Vagina (tissue), 2 donors: Measurements from ENCODE around the gene RAD23B.

ENCODE experiments used
- POLR2A ChIP-seq, 2 donors: fragments of 450-650 bp; IDR thresholded peaks; one replicate each; pipeline ENCODE4 v1.6.1; 2017; ENCODE audit warnings: antibody characterized with exemption in 2 of 2, mild to moderate bottlenecking in 2 of 2, moderate library complexity in 2 of 2
- POLR2AphosphoS5 ChIP-seq, 2 donors: sonication (generic); formaldehyde crosslinking; IDR thresholded peaks; one replicate each; pipeline ENCODE4 v1.9.0; 2017; ENCODE audit warnings: antibody characterized with exemption in 2 of 2, mild to moderate bottlenecking in 2 of 2, low read depth in 1 of 2; ENCODE audit not compliant: insufficient read depth in 1 of 2
- TF ChIP-seq, protein P1 (sequence below), 3 experiments: fragments of 450-650 bp in 2 of 3; fragments of 200-600 bp in 1 of 3; sonication (generic) in 1 of 3; IDR thresholded peaks; one replicate each; pipeline ENCODE4 v1.5.1; 2017 to 2019; ENCODE audit warnings: antibody characterized with exemption in 3 of 3, mild to moderate bottlenecking in 2 of 3, moderate library complexity in 2 of 3

DNA sequence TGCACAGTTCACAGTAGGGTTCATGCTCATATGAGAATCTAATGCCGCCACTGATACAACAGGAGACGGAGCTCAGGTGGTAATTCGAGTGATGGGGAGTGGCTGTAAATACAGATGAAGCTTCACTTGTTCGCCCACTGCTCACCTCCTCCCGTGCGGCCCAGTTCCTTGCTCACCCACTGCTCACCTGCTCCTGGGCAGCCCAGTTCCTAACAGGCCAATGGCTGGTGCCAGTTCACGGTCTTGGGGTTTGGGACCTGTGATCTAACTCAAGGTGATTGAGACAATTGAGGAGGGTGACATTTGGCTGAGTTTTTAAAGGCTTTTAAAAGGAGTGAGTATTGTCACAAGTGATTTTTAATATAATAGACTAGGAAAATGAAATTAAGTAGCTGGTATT is 45.4 kb downstream of the RAD23B start:
- TF ChIP-seq POLR2A (IDR thresholded peaks at IDR 0.05) (no peak), POLR2AphosphoS5 (IDR thresholded peaks at IDR 0.05; ENCODE audit: insufficient read depth in 1 of 2, low read depth in 1 of 2) (no peak)
- TF ChIP-seq, protein P1, sequence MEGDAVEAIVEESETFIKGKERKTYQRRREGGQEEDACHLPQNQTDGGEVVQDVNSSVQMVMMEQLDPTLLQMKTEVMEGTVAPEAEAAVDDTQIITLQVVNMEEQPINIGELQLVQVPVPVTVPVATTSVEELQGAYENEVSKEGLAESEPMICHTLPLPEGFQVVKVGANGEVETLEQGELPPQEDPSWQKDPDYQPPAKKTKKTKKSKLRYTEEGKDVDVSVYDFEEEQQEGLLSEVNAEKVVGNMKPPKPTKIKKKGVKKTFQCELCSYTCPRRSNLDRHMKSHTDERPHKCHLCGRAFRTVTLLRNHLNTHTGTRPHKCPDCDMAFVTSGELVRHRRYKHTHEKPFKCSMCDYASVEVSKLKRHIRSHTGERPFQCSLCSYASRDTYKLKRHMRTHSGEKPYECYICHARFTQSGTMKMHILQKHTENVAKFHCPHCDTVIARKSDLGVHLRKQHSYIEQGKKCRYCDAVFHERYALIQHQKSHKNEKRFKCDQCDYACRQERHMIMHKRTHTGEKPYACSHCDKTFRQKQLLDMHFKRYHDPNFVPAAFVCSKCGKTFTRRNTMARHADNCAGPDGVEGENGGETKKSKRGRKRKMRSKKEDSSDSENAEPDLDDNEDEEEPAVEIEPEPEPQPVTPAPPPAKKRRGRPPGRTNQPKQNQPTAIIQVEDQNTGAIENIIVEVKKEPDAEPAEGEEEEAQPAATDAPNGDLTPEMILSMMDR (IDR thresholded peaks at IDR 0.05), result no peak
